ENCODE measurements around the gene EIF4G2.

Gene EIF4G2

GRCh38 chr11:10808235-10808552 is 532 bp downstream of the EIF4G2 start:
- no peak for DNase-seq (ENCODE audit: low read depth)

GRCh38 chr11:10807493-10808234 is 1.1 kb downstream of the EIF4G2 start:
- DNase-seq (ENCODE audit: low read depth), result peak; percentile 40

GRCh38 chr11:10806206-10806605 is 2.5 kb downstream of the EIF4G2 start:
- no peak for DNase-seq (ENCODE audit: low read depth)

- no peak for DNase-seq (ENCODE audit: low read depth)
Measured at GRCh38 chr11:10805741-10806140, 3.0 kb downstream of the EIF4G2 start.

- no peak for DNase-seq (ENCODE audit: low read depth)
Measured at GRCh38 chr11:10803676-10804075, 5.0 kb downstream of the EIF4G2 start.

GRCh38 chr11:10800292-10800691 is 8.4 kb downstream of the EIF4G2 start:
- no peak for DNase-seq (ENCODE audit: low read depth)

- no peak for DNase-seq (ENCODE audit: low read depth)
Measured at GRCh38 chr11:10798330-10798928, 10.3 kb downstream of the EIF4G2 start.

- no peak for DNase-seq (ENCODE audit: low read depth)
Measured at GRCh38 chr11:10797531-10797930, 11.2 kb downstream of the EIF4G2 start.

GRCh38 chr11:10797001-10797400 is 11.7 kb downstream of the EIF4G2 start:
- no peak for DNase-seq (ENCODE audit: low read depth)

GRCh38 chr11:10796191-10796590 is 12.5 kb downstream of the EIF4G2 start:
- DNase-seq (ENCODE audit: low read depth), result no peak

- no peak for DNase-seq (ENCODE audit: low read depth)
Measured at GRCh38 chr11:10793470-10794255, 15.1 kb downstream of the EIF4G2 start.

GRCh38 chr11:10792385-10793068 is 16.2 kb downstream of the EIF4G2 start:
- peak; percentile 58 for DNase-seq (ENCODE audit: low read depth)

- DNase-seq (ENCODE audit: low read depth), result no peak
Measured at GRCh38 chr11:10786451-10786850, 22.3 kb downstream of the EIF4G2 start.

- no peak for DNase-seq (ENCODE audit: low read depth)
Measured at GRCh38 chr11:10785146-10785474, 23.6 kb downstream of the EIF4G2 start.

GRCh38 chr11:10784232-10785145 is 24.2 kb downstream of the EIF4G2 start:
- no peak for DNase-seq (ENCODE audit: low read depth)

GRCh38 chr11:10780040-10780439 is 28.7 kb downstream of the EIF4G2 start:
- DNase-seq (ENCODE audit: low read depth), result no peak

- no peak for DNase-seq (ENCODE audit: low read depth)
Measured at GRCh38 chr11:10779086-10779485, 29.6 kb downstream of the EIF4G2 start.

GRCh38 chr11:10778217-10778970 is 30.3 kb downstream of the EIF4G2 start:
- no peak for DNase-seq (ENCODE audit: low read depth)

- DNase-seq (ENCODE audit: low read depth), result no peak
Measured at GRCh38 chr11:10777806-10778205, 30.9 kb downstream of the EIF4G2 start.

- DNase-seq (ENCODE audit: low read depth), result no peak
Measured at GRCh38 chr11:10777393-10777793, 31.3 kb downstream of the EIF4G2 start.

GRCh38 chr11:10774811-10775210 is 33.9 kb downstream of the EIF4G2 start:
- DNase-seq (ENCODE audit: low read depth), result no peak

Data from stimulated activated CD8-positive, alpha-beta memory T cell treated with anti-CD3 and anti-CD28 coated beads, Interleukin-12 subunit alpha, Interleukin-12 subunit beta, amount 100 ng/mL, for 4 hours (primary cell).